Stimulated activated CD8-positive, alpha-beta memory T cell treated with anti-CD3 and anti-CD28 coated beads, Interleukin-2, amount 100 ng/mL, for 48 hours (primary cell): Measurements from ENCODE around the gene MTA3.
A peak's percentile ranks its signal among the peaks of the same experiment; 100 is the strongest.
"Not testable (repeated sequence)": the region's sequence is repeated elsewhere in the genome, so short reads cannot be mapped to it uniquely, and the experiment has no call there.

Experiments
- DNase-seq, 2 donors: peaks; one replicate each; pipeline ENCODE4 v3.0.0-alpha.2; 2020; ENCODE audit warnings: low read depth in 2 of 2

Gene MTA3

DNA sequence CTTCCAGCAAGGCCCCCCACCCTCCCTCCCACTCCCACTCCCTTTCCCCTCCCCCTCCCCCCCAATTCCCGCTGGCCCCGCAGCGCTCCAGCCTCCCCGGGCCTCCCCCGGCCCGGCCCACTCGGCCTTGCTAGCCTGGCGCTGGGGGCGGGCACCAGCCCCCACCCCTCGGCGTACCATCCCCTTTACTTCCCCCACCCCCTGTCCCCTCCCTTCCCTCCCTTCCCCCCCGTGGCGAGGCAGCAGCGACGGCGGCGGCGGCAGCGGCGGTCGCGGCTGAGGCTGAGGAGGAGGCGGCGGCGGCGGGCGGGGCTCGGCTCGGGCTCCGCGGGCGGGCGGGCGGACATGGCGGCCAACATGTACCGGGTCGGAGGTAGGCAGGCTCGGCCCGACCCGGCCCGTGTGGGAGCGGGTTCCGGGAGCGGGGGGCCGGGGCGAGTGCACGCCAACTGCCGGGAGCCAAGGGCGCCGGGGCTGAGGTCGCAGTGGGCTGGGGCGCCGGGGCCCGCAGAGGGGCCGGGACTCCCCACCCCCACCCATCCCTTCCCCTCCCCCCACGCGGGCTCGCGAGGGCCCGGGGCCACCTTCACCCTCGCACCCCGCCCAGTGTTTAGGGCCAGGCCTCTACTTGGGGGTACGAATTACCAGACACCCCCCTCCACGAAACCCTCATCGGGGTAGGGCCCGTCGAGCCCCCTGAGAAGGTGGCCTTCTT lies at the start of gene MTA3:
MTA3 (plus strand) TSS at position 232 of the 715 bp plus-strand sequence; CDS start at position 346, 114 bp downstream.
- DNase-seq, result peak; percentile 47 to 58

GRCh38 chr2:42519624-42520023 lies 48.8 kb upstream of the MTA3 start:
- DNase-seq, result no peak

DNA sequence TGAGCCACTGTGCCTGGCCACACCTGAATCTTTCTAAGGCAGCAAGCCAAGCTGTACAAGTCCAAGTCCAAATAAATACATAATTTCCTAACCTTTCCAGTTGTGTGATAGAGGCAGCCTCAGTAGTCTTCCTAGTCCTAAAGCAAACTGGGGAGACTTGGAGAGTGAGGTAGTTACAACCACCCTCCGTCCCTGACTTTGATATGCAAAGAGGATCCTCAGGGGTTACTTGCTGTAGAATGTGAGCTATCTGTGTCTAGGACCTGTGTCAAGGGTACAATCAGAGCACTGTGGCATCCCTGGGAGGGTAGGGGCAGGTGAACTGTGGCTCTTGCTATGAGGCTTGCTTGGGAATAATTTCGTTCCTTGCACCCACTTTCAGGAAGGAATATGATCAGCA lies 46.4 kb upstream of the MTA3 start:
- no peak for DNase-seq

- DNase-seq, result no peak
Measured at GRCh38 chr2:42523341-42523740, 45.1 kb upstream of the MTA3 start.

DNA sequence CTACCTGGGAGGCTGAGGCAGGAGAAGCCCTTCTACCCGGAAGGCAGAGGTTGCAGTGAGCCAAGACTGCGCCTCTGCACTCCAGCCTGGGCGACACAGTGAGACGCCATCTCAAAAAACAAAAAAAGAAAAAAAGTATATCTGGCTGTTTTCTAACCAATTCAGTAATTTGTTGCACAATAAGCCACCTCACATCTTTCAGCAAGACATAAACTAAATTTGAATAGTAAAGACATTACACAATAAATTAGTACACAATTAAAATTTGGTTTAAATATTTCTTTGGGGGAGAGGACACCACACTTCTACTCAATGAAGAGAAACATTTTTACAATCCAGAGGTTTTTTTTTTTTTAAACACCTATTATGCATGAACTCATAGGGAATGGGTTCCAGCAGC lies 36.0 kb upstream of the MTA3 start:
- no peak for DNase-seq

- DNase-seq, result no peak
Measured at GRCh38 chr2:42537493-42537892, 30.9 kb upstream of the MTA3 start.

DNA sequence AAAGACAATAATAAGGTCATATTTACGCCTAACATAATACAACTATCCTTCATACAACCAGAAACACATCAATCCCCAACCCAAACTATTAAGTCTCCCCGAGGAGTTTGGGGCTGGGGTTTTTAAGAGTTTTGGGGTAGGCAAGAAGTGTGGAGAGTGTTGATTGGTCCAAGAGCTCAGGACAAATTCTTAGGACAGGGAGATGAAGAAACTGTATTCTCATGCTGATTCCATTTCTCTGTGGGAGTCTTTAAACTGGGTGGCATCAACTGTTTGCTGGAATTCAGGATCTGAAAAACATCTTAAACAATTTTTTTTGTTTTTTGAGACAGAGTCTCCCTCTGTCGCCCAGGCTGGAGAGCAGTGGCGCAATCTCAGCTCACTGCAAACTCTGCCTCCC lies 25.6 kb upstream of the MTA3 start:
- DNase-seq, result no peak

- no peak for DNase-seq
Measured at GRCh38 chr2:42545023-42545721, 23.3 kb upstream of the MTA3 start.

- no peak for DNase-seq
Measured at GRCh38 chr2:42545841-42546390, 22.5 kb upstream of the MTA3 start.

DNA sequence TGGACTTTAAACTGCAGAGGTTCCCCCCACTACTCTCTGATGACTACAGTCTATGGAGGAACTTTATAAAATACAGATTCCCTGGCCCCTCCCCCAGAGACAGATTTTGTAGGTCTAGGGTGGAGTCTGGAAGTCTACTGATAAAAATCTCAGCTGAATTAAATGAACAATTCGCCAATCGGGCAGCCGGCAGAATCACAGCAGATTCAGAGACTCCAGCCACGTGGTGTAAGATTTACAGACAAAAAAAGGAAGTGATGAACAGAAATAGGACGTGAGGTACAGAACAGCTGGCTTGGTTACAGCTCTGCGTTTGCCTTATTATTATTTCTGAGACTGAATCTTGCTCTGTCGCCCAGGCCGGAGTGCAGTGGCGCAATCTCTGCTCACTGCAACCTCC lies 21.4 kb upstream of the MTA3 start:
- no peak for DNase-seq

- DNase-seq, result no peak
Measured at GRCh38 chr2:42547446-42548295, 20.8 kb upstream of the MTA3 start.

GRCh38 chr2:42550870-42551269 lies 17.6 kb upstream of the MTA3 start:
- no peak for DNase-seq

DNA sequence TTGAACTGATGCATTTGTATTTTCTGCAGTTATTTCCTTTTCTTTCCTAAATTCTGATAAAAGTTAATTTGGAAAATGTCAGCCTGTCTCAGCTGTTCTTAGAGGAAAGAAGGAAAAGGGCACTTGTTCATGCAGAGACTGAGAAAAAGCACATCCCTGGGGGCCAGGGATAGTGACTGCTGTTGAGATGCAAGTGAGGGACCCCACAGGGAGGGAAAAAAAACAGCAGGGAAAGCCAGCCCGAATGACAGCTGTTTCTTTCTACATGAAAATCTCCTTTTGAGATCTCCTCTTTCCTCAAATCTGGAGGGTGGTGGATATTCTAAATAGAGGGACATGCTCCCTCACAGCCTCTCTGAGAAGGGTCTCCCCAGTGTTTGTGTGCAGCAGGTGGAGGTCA lies 14.0 kb upstream of the MTA3 start:
- no peak for DNase-seq

- DNase-seq, result no peak
Measured at GRCh38 chr2:42556315-42556890, 12.0 kb upstream of the MTA3 start.

DNA sequence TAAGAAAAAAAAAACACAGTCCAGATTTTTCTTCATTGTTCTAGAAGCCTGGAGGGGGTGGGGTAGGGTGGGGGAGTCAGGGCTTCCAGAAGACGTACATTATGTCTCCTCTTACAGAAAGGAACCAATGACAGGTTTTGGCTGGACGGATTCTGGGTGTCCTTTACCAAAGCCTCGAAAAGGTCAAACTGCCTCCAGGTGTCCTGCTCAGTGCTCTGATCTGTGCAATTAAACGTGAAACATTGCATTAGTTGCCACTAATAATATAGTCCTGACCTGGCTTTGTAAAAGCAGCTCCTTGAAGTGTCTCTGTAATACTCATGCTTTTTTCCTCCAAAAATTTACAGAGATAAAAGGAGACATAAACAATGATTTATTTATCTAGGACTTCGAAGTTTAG lies 11.1 kb upstream of the MTA3 start:
- no peak for DNase-seq

DNA sequence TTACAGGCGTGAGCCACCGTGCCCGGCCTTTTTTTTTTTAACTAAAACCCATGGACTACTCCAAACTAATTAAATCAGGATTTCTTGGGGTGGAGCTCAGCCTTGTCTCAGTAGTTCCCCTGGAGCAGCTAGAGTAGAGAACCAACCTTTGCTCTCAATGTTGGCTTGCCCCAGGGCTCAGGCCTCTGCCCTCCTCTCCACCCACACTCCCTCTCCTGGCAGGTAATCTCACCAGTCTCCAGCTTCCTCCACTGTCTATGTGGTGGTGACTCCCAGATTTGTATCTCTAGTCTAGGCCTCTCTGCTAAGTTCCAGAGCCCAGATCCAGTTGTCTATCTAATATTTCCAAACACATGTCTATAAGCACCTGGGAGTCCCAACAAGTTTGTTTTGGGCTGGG lies 9.6 kb upstream of the MTA3 start:
- no peak for DNase-seq

- DNase-seq, result not testable (repeated sequence)
Measured at GRCh38 chr2:42560133-42560532, 8.3 kb upstream of the MTA3 start.

DNA sequence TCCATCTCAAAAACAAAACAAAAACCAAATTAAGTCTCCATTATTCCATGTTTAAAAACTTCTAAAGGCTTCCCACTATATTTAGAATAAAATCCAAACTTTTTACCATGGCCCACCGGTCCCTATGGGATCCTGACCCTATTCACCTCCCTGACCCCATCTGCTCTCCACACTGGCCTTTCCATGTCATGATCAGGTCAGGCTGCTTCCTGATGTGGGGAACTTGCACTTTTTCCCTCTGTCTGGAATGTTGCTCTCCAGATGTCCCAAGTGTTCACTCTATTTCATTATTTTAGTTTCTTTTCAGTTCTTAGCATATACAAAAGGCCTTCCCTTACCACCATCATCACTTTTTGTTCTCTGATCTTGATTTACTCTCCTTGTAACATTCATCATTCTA lies 7.5 kb upstream of the MTA3 start:
- DNase-seq, result no peak

DNA sequence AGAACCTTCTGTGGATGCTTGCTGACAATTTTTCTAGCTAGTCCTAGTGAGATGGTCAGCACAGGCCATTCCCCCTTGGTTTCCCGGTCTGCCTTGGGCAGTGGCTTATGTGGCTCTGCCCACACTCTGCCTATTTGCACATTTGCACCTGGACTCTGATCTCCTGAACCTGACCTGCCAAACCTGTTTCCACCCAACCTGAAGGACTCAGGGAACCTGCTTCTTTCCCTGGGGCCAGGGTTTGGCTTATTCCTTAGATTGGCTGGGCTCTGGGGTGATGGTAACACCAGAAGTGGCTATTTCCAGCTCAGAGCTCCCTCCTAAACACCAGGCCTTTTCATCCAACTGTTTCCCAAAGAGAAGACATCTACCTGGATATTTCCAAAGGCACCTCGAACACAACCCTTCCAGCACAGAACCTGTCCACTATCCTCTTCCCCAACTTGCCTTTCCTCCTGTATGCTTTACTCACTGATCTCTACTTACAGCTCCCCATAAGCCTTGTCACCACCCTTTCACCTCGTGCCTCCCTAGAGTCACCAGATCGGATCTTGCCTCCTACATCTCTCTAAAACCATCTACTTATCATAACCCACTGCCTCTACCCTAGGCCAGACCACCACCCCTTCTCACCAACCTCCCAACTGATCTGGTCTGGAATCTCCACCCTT lies 5.8 kb upstream of the MTA3 start:
- DNase-seq, result no peak

DNA sequence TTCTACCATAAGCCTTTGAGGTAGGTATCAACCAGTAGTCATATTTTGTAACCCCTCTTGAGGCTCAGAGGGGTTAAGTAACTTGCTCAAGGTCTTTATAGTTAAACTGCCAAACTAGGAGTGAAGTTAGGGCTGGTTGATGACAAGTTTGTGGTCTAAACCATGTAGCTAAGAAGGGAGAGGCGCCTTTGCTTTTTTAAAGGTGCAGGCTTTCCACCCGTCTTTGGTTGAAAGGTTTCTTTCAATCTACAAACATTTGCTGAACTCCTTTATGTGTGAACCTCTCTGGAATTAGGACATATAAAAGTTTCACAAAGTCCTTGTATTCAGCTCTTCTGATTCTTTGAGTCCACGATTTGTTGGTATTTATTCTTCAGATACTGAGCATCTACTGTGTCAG lies 2.4 kb upstream of the MTA3 start:
- DNase-seq, result no peak

DNA sequence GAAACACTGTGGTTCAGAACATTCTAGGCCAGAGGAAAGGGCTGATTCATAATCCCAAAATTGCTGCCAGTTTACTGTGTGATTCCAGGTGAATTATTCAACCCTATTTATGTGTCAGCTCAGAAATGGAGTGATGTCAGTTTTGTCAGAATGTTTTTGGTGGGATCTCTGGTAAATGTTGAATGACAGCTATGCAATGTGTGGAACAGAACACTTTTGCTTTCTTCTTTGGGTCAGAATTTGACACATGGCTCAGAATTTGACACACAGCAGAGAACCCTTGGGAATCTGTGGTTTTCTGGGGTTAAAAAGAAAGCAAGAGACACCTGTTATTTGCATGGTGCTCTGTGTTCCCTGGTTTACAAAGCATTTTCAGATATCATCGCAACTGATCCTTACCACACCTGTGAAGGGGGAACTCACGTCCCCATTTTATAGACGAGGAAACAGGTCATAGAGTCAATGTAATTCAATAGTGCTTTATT lies 1.6 kb upstream of the MTA3 start:
- DNase-seq, result no peak
